Measurements from ENCODE around the gene OR52N2.

GRCh38 chr11:5831196-5831829 lies 22.6 kb downstream of the OR52N2 start:
- TF ChIP-seq CTCF (IDR thresholded peaks at IDR 0.05) (no peak), EP300 (IDR thresholded peaks at IDR 0.05) (no peak), POLR2A (IDR thresholded peaks at IDR 0.05) (no peak)

Measured in suprapubic skin (tissue), 3 donors.